EH (cell line): ENCODE data around the gene GPX3.

Source experiments
- DNase-seq: peaks from one replicate; pipeline ENCODE4 v3.0.0-alpha.2; 2015; ENCODE audit warnings: low read depth

The GPX3 gene

GRCh38 chr5:151020304-151021110, at the start of gene GPX3:
TSS of gene GPX3 (plus strand) at chr5:151020591. CDS start at chr5:151020655, 64 bp downstream.
- peak; percentile 64 for DNase-seq

- DNase-seq: no peak
Observed at GRCh38 chr5:150978590-150978989, 41.8 kb upstream of the GPX3 start.

GRCh38 chr5:150987746-150988145, 32.6 kb upstream of the GPX3 start:
- no peak for DNase-seq

GRCh38 chr5:150989695-150990094, 30.7 kb upstream of the GPX3 start:
- DNase-seq: peak; percentile 21

- no peak for DNase-seq
Observed at GRCh38 chr5:150992705-150993104, 27.7 kb upstream of the GPX3 start.

GRCh38 chr5:150993422-150993821, 27.0 kb upstream of the GPX3 start:
- no peak for DNase-seq

- no peak for DNase-seq
Observed at GRCh38 chr5:150993826-150994412, 26.5 kb upstream of the GPX3 start.

GRCh38 chr5:150999704-151000442, 20.5 kb upstream of the GPX3 start:
- DNase-seq: peak; percentile 21

GRCh38 chr5:151001436-151001835, 19.0 kb upstream of the GPX3 start:
- no peak for DNase-seq

GRCh38 chr5:151002250-151002649, 18.1 kb upstream of the GPX3 start:
- DNase-seq: peak; percentile 58

- DNase-seq: no peak
Observed at GRCh38 chr5:151002681-151003502, 17.5 kb upstream of the GPX3 start.

- no peak for DNase-seq
Observed at GRCh38 chr5:151003503-151003860, 16.9 kb upstream of the GPX3 start.

GRCh38 chr5:151004499-151004898, 15.9 kb upstream of the GPX3 start:
- no peak for DNase-seq

- DNase-seq: peak; percentile 12
Observed at GRCh38 chr5:151005187-151005949, 15.0 kb upstream of the GPX3 start.

- peak; percentile 73 for DNase-seq
Observed at GRCh38 chr5:151005950-151006576, 14.3 kb upstream of the GPX3 start.

GRCh38 chr5:151006704-151007334, 13.6 kb upstream of the GPX3 start:
- no peak for DNase-seq

- DNase-seq: no peak
Observed at GRCh38 chr5:151007430-151008209, 12.8 kb upstream of the GPX3 start.

GRCh38 chr5:151008210-151008491, 12.2 kb upstream of the GPX3 start:
- no peak for DNase-seq

GRCh38 chr5:151008906-151009305, 11.5 kb upstream of the GPX3 start:
- no peak for DNase-seq

GRCh38 chr5:151012862-151013261, 7.5 kb upstream of the GPX3 start:
- DNase-seq: no peak
